ENCODE results near the gene SPDYC. TPM values are rescaled to one million over a fixed set of nuclear protein-coding genes. Genes with fewer than 3 reads are reported as not detected.
"Not testable (repeated sequence)": the region's sequence is repeated elsewhere in the genome, so short reads cannot be mapped to it uniquely, and the experiment has no call there.

Gene SPDYC
- polyA plus RNA-seq, 1 donor = not detected

- H3K4me1 ChIP-seq (ENCODE audit: control insufficient read depth, insufficient read depth, low read length) = peaks cover 22% of the 10 kb centered on the region
- no peaks in the 10 kb centered on the region for H3K27me3 ChIP-seq (ENCODE audit: control insufficient read depth, insufficient read depth, low read length)
- peak overlapping the region; percentile 99 for H3K4me3 ChIP-seq (ENCODE audit: low read length)
- peaks cover 29% of the 10 kb centered on the region for H3K36me3 ChIP-seq (ENCODE audit: control insufficient read depth, insufficient read depth, low read length)
- no peaks in the 10 kb centered on the region for H3K9me3 ChIP-seq (ENCODE audit: control insufficient read depth, low read depth, low read length)
- H3K27ac ChIP-seq (ENCODE audit: low read length) = peak overlapping the region; percentile 96
- no CpG with 5 or more reads among the region's 24 CpGs for WGBS (ENCODE audit: insufficient coverage, low lambda C conversion rate)
- peak; percentile 97 to 99 for DNase-seq
Measured at GRCh38 chr11:65134952-65135632, 34.9 kb upstream of the SPDYC start.

GRCh38 chr11:65135633-65136145 is 34.3 kb upstream of the SPDYC start:
- DNase-seq = no peak
- peak overlapping the region; percentile 99 for H3K4me3 ChIP-seq (ENCODE audit: low read length)
- WGBS (ENCODE audit: insufficient coverage, low lambda C conversion rate) = 8% methylated on average over 2 of the region's 11 CpGs

GRCh38 chr11:65136515-65137096 is 33.4 kb upstream of the SPDYC start:
- peaks cover 22% of the 10 kb centered on the region for H3K4me1 ChIP-seq (ENCODE audit: control insufficient read depth, insufficient read depth, low read length)
- 89% methylated on average over 5 of the region's 15 CpGs for WGBS (ENCODE audit: insufficient coverage, low lambda C conversion rate)
- no peak overlapping the region for H3K27ac ChIP-seq (ENCODE audit: low read length)
- no peak overlapping the region for H3K4me3 ChIP-seq (ENCODE audit: low read length)
- no peaks in the 10 kb centered on the region for H3K27me3 ChIP-seq (ENCODE audit: control insufficient read depth, insufficient read depth, low read length)
- no peak for DNase-seq
- no peaks in the 10 kb centered on the region for H3K9me3 ChIP-seq (ENCODE audit: control insufficient read depth, low read depth, low read length)
- peaks cover 15% of the 10 kb centered on the region for H3K36me3 ChIP-seq (ENCODE audit: control insufficient read depth, insufficient read depth, low read length)

More at GRCh38 chr11:65135633-65136145, 34.3 kb upstream of the SPDYC start:
- H3K9me3 ChIP-seq (ENCODE audit: control insufficient read depth, low read depth, low read length) = no peaks in the 10 kb centered on the region
- H3K36me3 ChIP-seq (ENCODE audit: control insufficient read depth, insufficient read depth, low read length) = peaks cover 24% of the 10 kb centered on the region
- H3K4me1 ChIP-seq (ENCODE audit: control insufficient read depth, insufficient read depth, low read length) = peaks cover 22% of the 10 kb centered on the region
- peak overlapping the region; percentile 96 for H3K27ac ChIP-seq (ENCODE audit: low read length)
- H3K27me3 ChIP-seq (ENCODE audit: control insufficient read depth, insufficient read depth, low read length) = no peaks in the 10 kb centered on the region

- Histone ChIP-seq H3K36me3 (ENCODE audit: control insufficient read depth, insufficient read depth, low read length) (no peaks in the 10 kb centered on the region), H3K4me1 (ENCODE audit: control insufficient read depth, insufficient read depth, low read length) (no peaks in the 10 kb centered on the region), H3K27ac (ENCODE audit: low read length) (no peak overlapping the region), H3K9me3 (ENCODE audit: control insufficient read depth, low read depth, low read length) (no peaks in the 10 kb centered on the region), H3K27me3 (ENCODE audit: control insufficient read depth, insufficient read depth, low read length) (no peaks in the 10 kb centered on the region), H3K4me3 (ENCODE audit: low read length) (no peak overlapping the region)
- no CpG with 5 or more reads among the region's 7 CpGs for WGBS (ENCODE audit: insufficient coverage, low lambda C conversion rate)
- DNase-seq = no peak
Measured at GRCh38 chr11:65141896-65142494, 28.0 kb upstream of the SPDYC start.

- no CpG with 5 or more reads among the region's 2 CpGs for WGBS (ENCODE audit: insufficient coverage, low lambda C conversion rate)
- H3K4me1 ChIP-seq (ENCODE audit: control insufficient read depth, insufficient read depth, low read length) = peaks cover 2% of the 10 kb centered on the region
- H3K9me3 ChIP-seq (ENCODE audit: control insufficient read depth, low read depth, low read length) = no peaks in the 10 kb centered on the region
- H3K27me3 ChIP-seq (ENCODE audit: control insufficient read depth, insufficient read depth, low read length) = no peaks in the 10 kb centered on the region
- H3K27ac ChIP-seq (ENCODE audit: low read length) = no peak overlapping the region
- no peaks in the 10 kb centered on the region for H3K36me3 ChIP-seq (ENCODE audit: control insufficient read depth, insufficient read depth, low read length)
- no peak for DNase-seq
- H3K4me3 ChIP-seq (ENCODE audit: low read length) = no peak overlapping the region
Measured at GRCh38 chr11:65147352-65148075, 22.5 kb upstream of the SPDYC start.

GRCh38 chr11:65148657-65149056 is 21.4 kb upstream of the SPDYC start:
- Histone ChIP-seq H3K27me3 (ENCODE audit: control insufficient read depth, insufficient read depth, low read length) (no peaks in the 10 kb centered on the region), H3K27ac (ENCODE audit: low read length) (no peak overlapping the region), H3K4me3 (ENCODE audit: low read length) (no peak overlapping the region), H3K36me3 (ENCODE audit: control insufficient read depth, insufficient read depth, low read length) (no peaks in the 10 kb centered on the region), H3K9me3 (ENCODE audit: control insufficient read depth, low read depth, low read length) (no peaks in the 10 kb centered on the region), H3K4me1 (ENCODE audit: control insufficient read depth, insufficient read depth, low read length) (peaks cover 2% of the 10 kb centered on the region)
- no peak for DNase-seq
- WGBS (ENCODE audit: insufficient coverage, low lambda C conversion rate) = no CpG with 5 or more reads among the region's 5 CpGs

- not testable (repeated sequence) for H3K9me3 ChIP-seq (ENCODE audit: control insufficient read depth, low read depth, low read length); H3K27ac ChIP-seq (ENCODE audit: low read length); DNase-seq; H3K36me3 ChIP-seq (ENCODE audit: control insufficient read depth, insufficient read depth, low read length); H3K4me3 ChIP-seq (ENCODE audit: low read length); H3K27me3 ChIP-seq (ENCODE audit: control insufficient read depth, insufficient read depth, low read length); H3K4me1 ChIP-seq (ENCODE audit: control insufficient read depth, insufficient read depth, low read length)
- no CpG with 5 or more reads among the region's 10 CpGs for WGBS (ENCODE audit: insufficient coverage, low lambda C conversion rate)
Measured at GRCh38 chr11:65150131-65150508, 19.9 kb upstream of the SPDYC start.

GRCh38 chr11:65150509-65151299 is 19.3 kb upstream of the SPDYC start:
- Histone ChIP-seq H3K27me3 (ENCODE audit: control insufficient read depth, insufficient read depth, low read length) (no peaks in the 10 kb centered on the region), H3K27ac (ENCODE audit: low read length) (peak overlapping the region; percentile 18), H3K4me1 (ENCODE audit: control insufficient read depth, insufficient read depth, low read length) (peaks cover 2% of the 10 kb centered on the region), H3K36me3 (ENCODE audit: control insufficient read depth, insufficient read depth, low read length) (no peaks in the 10 kb centered on the region), H3K4me3 (ENCODE audit: low read length) (no peak overlapping the region), H3K9me3 (ENCODE audit: control insufficient read depth, low read depth, low read length) (no peaks in the 10 kb centered on the region)
- DNase-seq = peak; percentile 53 to 81
- WGBS (ENCODE audit: insufficient coverage, low lambda C conversion rate) = no CpG with 5 or more reads among the region's 12 CpGs

GRCh38 chr11:65151331-65151899 is 18.6 kb upstream of the SPDYC start:
- Histone ChIP-seq H3K4me1 (ENCODE audit: control insufficient read depth, insufficient read depth, low read length) (peaks cover 2% of the 10 kb centered on the region), H3K4me3 (ENCODE audit: low read length) (no peak overlapping the region), H3K36me3 (ENCODE audit: control insufficient read depth, insufficient read depth, low read length) (no peaks in the 10 kb centered on the region), H3K27me3 (ENCODE audit: control insufficient read depth, insufficient read depth, low read length) (no peaks in the 10 kb centered on the region), H3K9me3 (ENCODE audit: control insufficient read depth, low read depth, low read length) (no peaks in the 10 kb centered on the region), H3K27ac (ENCODE audit: low read length) (peak overlapping the region; percentile 18)
- WGBS (ENCODE audit: insufficient coverage, low lambda C conversion rate) = 83% methylated on average over 2 of the region's 3 CpGs
- no peak for DNase-seq

All from large intestine (tissue), 3 donors.